Thoracic aorta (tissue), 2 donors: ENCODE results near the gene BANP. TPM values are rescaled to one million over a fixed set of nuclear protein-coding genes. Genes with fewer than 3 reads are reported as not detected.
"Not testable (repeated sequence)": the region's sequence is repeated elsewhere in the genome, so short reads cannot be mapped to it uniquely, and the experiment has no call there.

Source experiments
- ATAC-seq: fragments of 150-250 bp; one replicate; pipeline ENCODE4 v1.8.0; 2017; ENCODE audit warnings: low read depth; ENCODE audit not compliant: insufficient number of reproducible peaks, low FRiP score
- DNase-seq: peaks from one replicate; pipeline ENCODE4 v3.0.0-alpha.2; 2020; ENCODE audit warnings: low spot score
- H3K27ac ChIP-seq, 2 donors: fragments of 200-600 bp; sonication (generic); 1 replicate in 1 of 2; 2 replicates in 1 of 2; pipeline ENCODE4 v1.5.1; 2016; ENCODE audit warnings: mild to moderate bottlenecking in 2 of 2, moderate library complexity in 2 of 2
- H3K27me3 ChIP-seq: fragments of 200-600 bp; sonication (generic); replicated peaks from 2 replicates; pipeline ENCODE4 v1.6.0; 2016; ENCODE audit warnings: mild to moderate bottlenecking; ENCODE audit not compliant: insufficient read depth
- H3K36me3 ChIP-seq: fragments of 200-600 bp; sonication (generic); one replicate; pipeline ENCODE4 v1.5.1; 2016
- H3K4me1 ChIP-seq, 2 donors: fragments of 200-600 bp; sonication (generic); 1 replicate in 1 of 2; 2 replicates in 1 of 2; pipeline versions ENCODE4 v1.5.1 to v1.6.0; 2016; ENCODE audit warnings: low read depth in 2 of 2, mild to moderate bottlenecking in 1 of 2; ENCODE audit not compliant: control insufficient read depth in 1 of 2
- H3K4me3 ChIP-seq: fragments of 200-600 bp; sonication (generic); 2 replicates; pipeline ENCODE4 v1.5.1; 2016; ENCODE audit warnings: mild to moderate bottlenecking
- H3K9me3 ChIP-seq: fragments of 200-600 bp; sonication (generic); 2 replicates; pipeline ENCODE4 v1.5.1; 2016
- CTCF ChIP-seq: fragments of 200-600 bp; sonication (generic); IDR thresholded peaks from one replicate; pipeline ENCODE4 v1.5.1; 2019; ENCODE audit warnings: antibody characterized with exemption
- total RNA-seq, 2 donors: library from RNA; depleted of rRNA; stranded (reverse); fragments of >200 nt; gene quantifications; one replicate each; pipeline versions ENCODE4 v1.1.0 to v1.2.3, GENCODE V29; 2016

BANP gene
- total RNA-seq, 2 donors from 2014 or later, result 18.6 to 21.8 TPM

- not testable (repeated sequence) for H3K27ac ChIP-seq, H3K4me3 ChIP-seq, ATAC-seq, H3K4me1 ChIP-seq, H3K27me3 ChIP-seq, H3K9me3 ChIP-seq, DNase-seq
- TF ChIP-seq CTCF, result peak; percentile 40
- peaks cover 16% of the 10 kb centered on the region for H3K36me3 ChIP-seq
Observed at GRCh38 chr16:87983072-87983736, 32.0 kb downstream of the BANP start.

- not testable (repeated sequence) for H3K27ac ChIP-seq, H3K4me1 ChIP-seq, H3K9me3 ChIP-seq, ATAC-seq, H3K27me3 ChIP-seq, H3K4me3 ChIP-seq, DNase-seq
- H3K36me3 ChIP-seq, result peaks cover 16% of the 10 kb centered on the region
Observed at GRCh38 chr16:87983737-87984097, 32.5 kb downstream of the BANP start.

- peaks cover 16% of the 10 kb centered on the region for H3K36me3 ChIP-seq
- not testable (repeated sequence) for DNase-seq, ATAC-seq, H3K27me3 ChIP-seq, H3K9me3 ChIP-seq, H3K27ac ChIP-seq, H3K4me1 ChIP-seq, H3K4me3 ChIP-seq
Observed at GRCh38 chr16:87984180-87984579, 32.9 kb downstream of the BANP start.

GRCh38 chr16:87984632-87985267 lies 33.5 kb downstream of the BANP start:
- Histone ChIP-seq H3K4me3 (no peak overlapping the region), H3K27ac (no peak overlapping the region), H3K9me3 (no peaks in the 10 kb centered on the region), H3K4me1 (no peaks in the 10 kb centered on the region), H3K36me3 (peaks cover 16% of the 10 kb centered on the region), H3K27me3 (no peaks in the 10 kb centered on the region)
- no peak for DNase-seq
- ATAC-seq, result no peak
- TF ChIP-seq CTCF, result no peak

GRCh38 chr16:87985493-87985892 lies 34.3 kb downstream of the BANP start:
- not testable (repeated sequence) for H3K27me3 ChIP-seq, H3K9me3 ChIP-seq, DNase-seq, H3K4me1 ChIP-seq, H3K4me3 ChIP-seq, ATAC-seq, H3K27ac ChIP-seq
- peaks cover 16% of the 10 kb centered on the region for H3K36me3 ChIP-seq

GRCh38 chr16:87986361-87986849 lies 35.2 kb downstream of the BANP start:
- not testable (repeated sequence) for DNase-seq, ATAC-seq, H3K27ac ChIP-seq, H3K27me3 ChIP-seq, H3K4me3 ChIP-seq, H3K9me3 ChIP-seq, H3K4me1 ChIP-seq
- H3K36me3 ChIP-seq, result peaks cover 13% of the 10 kb centered on the region

- H3K9me3 ChIP-seq, H3K4me1 ChIP-seq, ATAC-seq, H3K27me3 ChIP-seq, H3K36me3 ChIP-seq, DNase-seq, H3K4me3 ChIP-seq, H3K27ac ChIP-seq: not testable (repeated sequence)
Observed at GRCh38 chr16:87988596-87988995, 37.4 kb downstream of the BANP start.

- not testable (repeated sequence) for H3K4me1 ChIP-seq, H3K4me3 ChIP-seq, H3K9me3 ChIP-seq, H3K27ac ChIP-seq, ATAC-seq, DNase-seq, H3K27me3 ChIP-seq, H3K36me3 ChIP-seq
Observed at GRCh38 chr16:87990254-87990653, 39.0 kb downstream of the BANP start.

GRCh38 chr16:87992142-87992541 lies 40.9 kb downstream of the BANP start:
- not testable (repeated sequence) for H3K4me1 ChIP-seq, H3K36me3 ChIP-seq, H3K4me3 ChIP-seq, ATAC-seq, DNase-seq, H3K9me3 ChIP-seq, H3K27me3 ChIP-seq, H3K27ac ChIP-seq
